ENCODE data around the gene ZNF213.

The ZNF213 gene

GRCh38 chr16:3134338-3135125, at the start of gene ZNF213:
Gene ZNF213 (plus strand): TSS chr16:3135029. CDS start chr16:3137281, 2,252 bp downstream.
- peak; percentile 99 for DNase-seq

GRCh38 chr16:3085868-3086595, 48.8 kb upstream of the ZNF213 start:
- no peak for DNase-seq

GRCh38 chr16:3086596-3087242, 48.1 kb upstream of the ZNF213 start:
- DNase-seq: peak; percentile 23

GRCh38 chr16:3087243-3088235, 47.3 kb upstream of the ZNF213 start:
- DNase-seq: peak; percentile 36

- DNase-seq: no peak
Observed at GRCh38 chr16:3088450-3088849, 46.4 kb upstream of the ZNF213 start.

- no peak for DNase-seq
Observed at GRCh38 chr16:3088925-3089716, 45.7 kb upstream of the ZNF213 start.

GRCh38 chr16:3089717-3090592, 44.9 kb upstream of the ZNF213 start:
- DNase-seq: no peak

GRCh38 chr16:3091551-3091950, 43.3 kb upstream of the ZNF213 start:
- DNase-seq: no peak

GRCh38 chr16:3092501-3092941, 42.3 kb upstream of the ZNF213 start:
- no peak for DNase-seq

- DNase-seq: peak; percentile 72
Observed at GRCh38 chr16:3094289-3095027, 40.4 kb upstream of the ZNF213 start.

- DNase-seq: peak; percentile 84
Observed at GRCh38 chr16:3095869-3096268, 39.0 kb upstream of the ZNF213 start.

GRCh38 chr16:3096362-3096761, 38.5 kb upstream of the ZNF213 start:
- no peak for DNase-seq

- no peak for DNase-seq
Observed at GRCh38 chr16:3097266-3097665, 37.6 kb upstream of the ZNF213 start.

- no peak for DNase-seq
Observed at GRCh38 chr16:3098459-3099394, 36.1 kb upstream of the ZNF213 start, which contains the start of gene ZSCAN10. Gene ZSCAN10 (minus strand): TSS chr16:3099294. CDS start chr16:3092937, 6,357 bp downstream.

GRCh38 chr16:3099395-3099731, 35.5 kb upstream of the ZNF213 start:
- DNase-seq: no peak

GRCh38 chr16:3099732-3100499, 34.9 kb upstream of the ZNF213 start:
- DNase-seq: peak; percentile 96

GRCh38 chr16:3101018-3101840, 33.6 kb upstream of the ZNF213 start:
- peak; percentile 82 for DNase-seq

Measured in activated CD4-positive, alpha-beta T cell treated with anti-CD3 and anti-CD28 coated beads, Interleukin-10, Interleukin-2, amounts not matched to agents 100 ng/mL and 50 ng/mL, durations not matched to agents 16 hours and 8 hours (primary cell).